Breast epithelium (tissue), 3 donors: ENCODE measurements around the gene ABLIM2.

Experiments
- POLR2A ChIP-seq: fragments of 450-650 bp; IDR thresholded peaks from one replicate; pipeline ENCODE4 v1.6.1; 2016; ENCODE audit warnings: antibody characterized with exemption, mild to moderate bottlenecking, moderate library complexity
- POLR2AphosphoS5 ChIP-seq, 3 donors: sonication (generic); formaldehyde crosslinking; IDR thresholded peaks; one replicate each; pipeline ENCODE4 v1.6.1; 2017; ENCODE audit warnings: antibody characterized with exemption in 3 of 3
- TF ChIP-seq, protein P1 (sequence below), 3 donors: fragments of 450-650 bp; IDR thresholded peaks; one replicate each; pipeline ENCODE4 v1.5.1; 2016 to 2017; ENCODE audit warnings: antibody characterized with exemption in 3 of 3, mild to moderate bottlenecking in 3 of 3, moderate library complexity in 3 of 3

DNA sequence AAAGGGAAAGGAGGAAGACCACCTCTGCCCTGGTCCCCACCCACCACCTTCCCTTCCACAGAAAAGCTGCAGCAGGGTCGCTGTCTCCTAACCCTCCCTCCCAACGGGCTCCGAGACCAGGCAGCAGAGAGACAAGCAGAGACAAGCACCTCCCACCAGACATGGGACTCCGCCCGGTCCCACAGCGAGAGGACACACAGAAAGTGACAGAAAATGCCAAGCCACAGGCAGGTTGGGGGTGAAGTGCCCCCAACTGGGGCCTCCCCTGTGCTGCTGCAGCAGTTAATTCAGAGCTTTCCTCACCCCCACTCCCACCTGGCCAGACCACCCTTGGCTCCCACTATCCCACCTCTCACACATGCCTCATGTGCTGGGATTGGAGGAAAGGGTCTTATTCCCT is 154.5 kb downstream of the ABLIM2 start:
- TF ChIP-seq, protein P1, sequence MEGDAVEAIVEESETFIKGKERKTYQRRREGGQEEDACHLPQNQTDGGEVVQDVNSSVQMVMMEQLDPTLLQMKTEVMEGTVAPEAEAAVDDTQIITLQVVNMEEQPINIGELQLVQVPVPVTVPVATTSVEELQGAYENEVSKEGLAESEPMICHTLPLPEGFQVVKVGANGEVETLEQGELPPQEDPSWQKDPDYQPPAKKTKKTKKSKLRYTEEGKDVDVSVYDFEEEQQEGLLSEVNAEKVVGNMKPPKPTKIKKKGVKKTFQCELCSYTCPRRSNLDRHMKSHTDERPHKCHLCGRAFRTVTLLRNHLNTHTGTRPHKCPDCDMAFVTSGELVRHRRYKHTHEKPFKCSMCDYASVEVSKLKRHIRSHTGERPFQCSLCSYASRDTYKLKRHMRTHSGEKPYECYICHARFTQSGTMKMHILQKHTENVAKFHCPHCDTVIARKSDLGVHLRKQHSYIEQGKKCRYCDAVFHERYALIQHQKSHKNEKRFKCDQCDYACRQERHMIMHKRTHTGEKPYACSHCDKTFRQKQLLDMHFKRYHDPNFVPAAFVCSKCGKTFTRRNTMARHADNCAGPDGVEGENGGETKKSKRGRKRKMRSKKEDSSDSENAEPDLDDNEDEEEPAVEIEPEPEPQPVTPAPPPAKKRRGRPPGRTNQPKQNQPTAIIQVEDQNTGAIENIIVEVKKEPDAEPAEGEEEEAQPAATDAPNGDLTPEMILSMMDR (IDR thresholded peaks at IDR 0.05): no peak
- TF ChIP-seq POLR2A (no peak), POLR2AphosphoS5 (IDR thresholded peaks at IDR 0.05) (no peak)
